KMS-11 (cell line): ENCODE measurements around the gene LNPEP.

ENCODE experiments used
- H2AFZ ChIP-seq: fragments of 200-600 bp; sonication (generic); 2 replicates; pipeline ENCODE4 v1.6.1; 2016; ENCODE audit warnings: antibody characterized with exemption, mixed run types, low read depth
- H3K27ac ChIP-seq: fragments of 200-600 bp; sonication (generic); 2 replicates; pipeline ENCODE4 v1.6.1; 2016; ENCODE audit warnings: mild to moderate bottlenecking, mixed run types
- H3K27me3 ChIP-seq: fragments of 200-600 bp; sonication (generic); 2 replicates; pipeline ENCODE4 v1.6.1; 2017; ENCODE audit warnings: mild to moderate bottlenecking, low read depth, mixed run types, moderate library complexity; ENCODE audit not compliant: insufficient read depth
- H3K36me3 ChIP-seq: fragments of 200-600 bp; sonication (generic); 2 replicates; pipeline ENCODE4 v1.6.1; 2017; ENCODE audit warnings: mild to moderate bottlenecking, mixed run types; ENCODE audit not compliant: insufficient read depth
- H3K4me1 ChIP-seq: fragments of 200-600 bp; sonication (generic); 2 replicates; pipeline ENCODE4 v1.6.1; 2016; ENCODE audit warnings: mild to moderate bottlenecking, low read depth, mixed run types; ENCODE audit not compliant: poor library complexity, severe bottlenecking
- H3K4me2 ChIP-seq: fragments of 200-600 bp; sonication (generic); 2 replicates; pipeline ENCODE4 v1.7.0; 2016; ENCODE audit warnings: mild to moderate bottlenecking, mixed run types
- H3K4me3 ChIP-seq: fragments of 200-600 bp; sonication (generic); IDR thresholded peaks from 2 replicates; pipeline ENCODE4 v1.6.1; 2017; ENCODE audit warnings: low read depth, low read length, mixed read lengths; ENCODE audit not compliant: insufficient read depth
- H3K79me2 ChIP-seq: fragments of 200-600 bp; sonication (generic); 2 replicates; pipeline ENCODE4 v1.6.1; 2016; ENCODE audit warnings: low read depth, mixed run types; ENCODE audit not compliant: insufficient read depth
- H3K9ac ChIP-seq: fragments of 200-600 bp; sonication (generic); 2 replicates; pipeline ENCODE4 v1.6.1; 2016; ENCODE audit warnings: mild to moderate bottlenecking, mixed run types
- H4K20me1 ChIP-seq: fragments of 200-600 bp; sonication (generic); 2 replicates; pipeline ENCODE4 v1.6.1; 2016; ENCODE audit warnings: mild to moderate bottlenecking, mixed run types; ENCODE audit not compliant: insufficient read depth
- TF ChIP-seq, protein P1 (sequence below): fragments of 200-600 bp; sonication (generic); conservative IDR thresholded peaks from 2 replicates; pipeline ENCODE4 v1.6.1; 2017; ENCODE audit warnings: low read depth, mild to moderate bottlenecking, antibody characterized with exemption, low read length, moderate library complexity, mixed read lengths

The LNPEP gene

DNA sequence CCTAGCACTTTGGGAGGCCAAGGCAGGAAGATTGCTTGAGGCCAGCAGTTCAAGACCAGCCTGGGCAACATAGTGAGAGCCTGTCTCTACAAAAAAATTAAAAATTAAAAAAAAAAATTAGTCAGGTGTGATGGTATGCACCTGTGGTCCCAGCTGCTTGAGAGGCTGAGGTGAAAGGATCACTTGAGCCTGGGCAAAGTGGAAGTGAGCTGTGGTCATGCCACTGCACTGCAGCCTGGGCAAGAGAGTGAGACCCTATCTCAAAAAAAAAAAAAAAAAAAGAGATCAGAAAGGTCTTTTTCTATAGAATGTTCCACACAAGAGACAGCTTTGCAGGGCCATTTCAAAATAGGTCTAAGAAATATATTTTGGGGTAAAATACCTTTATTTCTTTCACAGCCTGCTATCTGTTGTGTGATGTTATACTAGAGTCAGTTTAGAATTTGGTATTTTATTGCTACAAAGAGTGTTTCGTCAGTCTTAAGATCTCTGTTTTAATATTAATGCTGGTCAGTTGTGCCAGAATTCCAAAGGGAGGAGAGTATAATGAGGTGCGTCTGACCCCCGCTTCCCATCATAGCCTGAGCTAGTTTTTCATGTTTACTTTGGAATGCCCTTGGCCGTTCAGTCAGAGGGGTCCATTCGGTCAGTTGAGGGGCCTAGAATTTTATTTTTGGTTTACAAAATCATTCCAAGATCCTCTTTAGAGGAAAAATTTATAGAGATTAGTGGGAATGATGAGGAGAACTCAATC lies 9.4 kb downstream of the LNPEP start:
- Histone ChIP-seq H3K9ac (no peak overlapping the region), H4K20me1 (no peaks in the 10 kb centered on the region), H3K27me3 (no peaks in the 10 kb centered on the region), H3K4me1 (no peaks in the 10 kb centered on the region), H3K79me2 (peaks cover 56% of the 10 kb centered on the region), H2AFZ (no peak overlapping the region), H3K4me2 (no peak overlapping the region), H3K27ac (no peak overlapping the region), H3K36me3 (no peaks in the 10 kb centered on the region), H3K4me3 (no peak overlapping the region)
- TF ChIP-seq, protein P1, sequence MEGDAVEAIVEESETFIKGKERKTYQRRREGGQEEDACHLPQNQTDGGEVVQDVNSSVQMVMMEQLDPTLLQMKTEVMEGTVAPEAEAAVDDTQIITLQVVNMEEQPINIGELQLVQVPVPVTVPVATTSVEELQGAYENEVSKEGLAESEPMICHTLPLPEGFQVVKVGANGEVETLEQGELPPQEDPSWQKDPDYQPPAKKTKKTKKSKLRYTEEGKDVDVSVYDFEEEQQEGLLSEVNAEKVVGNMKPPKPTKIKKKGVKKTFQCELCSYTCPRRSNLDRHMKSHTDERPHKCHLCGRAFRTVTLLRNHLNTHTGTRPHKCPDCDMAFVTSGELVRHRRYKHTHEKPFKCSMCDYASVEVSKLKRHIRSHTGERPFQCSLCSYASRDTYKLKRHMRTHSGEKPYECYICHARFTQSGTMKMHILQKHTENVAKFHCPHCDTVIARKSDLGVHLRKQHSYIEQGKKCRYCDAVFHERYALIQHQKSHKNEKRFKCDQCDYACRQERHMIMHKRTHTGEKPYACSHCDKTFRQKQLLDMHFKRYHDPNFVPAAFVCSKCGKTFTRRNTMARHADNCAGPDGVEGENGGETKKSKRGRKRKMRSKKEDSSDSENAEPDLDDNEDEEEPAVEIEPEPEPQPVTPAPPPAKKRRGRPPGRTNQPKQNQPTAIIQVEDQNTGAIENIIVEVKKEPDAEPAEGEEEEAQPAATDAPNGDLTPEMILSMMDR = no peak

DNA sequence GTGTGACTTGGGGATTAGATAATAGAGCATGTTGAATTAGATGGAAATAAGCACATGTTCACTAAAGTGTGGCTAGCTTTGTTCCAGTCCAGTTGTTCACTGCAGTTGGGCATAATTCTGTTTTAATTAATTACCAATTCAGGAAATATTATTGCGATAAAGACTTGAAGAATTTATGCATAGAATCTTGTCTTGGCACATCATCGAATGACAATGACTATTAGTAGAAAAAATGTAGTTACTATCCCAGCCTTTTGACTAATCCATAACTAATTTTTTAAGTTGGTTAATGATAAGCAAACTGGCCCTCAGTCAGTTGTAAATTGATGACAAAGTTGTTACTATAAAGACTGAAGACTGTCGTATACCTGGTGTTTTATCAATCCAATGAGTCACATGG lies 10.5 kb downstream of the LNPEP start:
- Histone ChIP-seq H3K36me3 (no peaks in the 10 kb centered on the region), H3K9ac (no peak overlapping the region), H2AFZ (no peak overlapping the region), H3K27ac (no peak overlapping the region), H3K4me3 (no peak overlapping the region), H3K79me2 (peaks cover 54% of the 10 kb centered on the region), H4K20me1 (no peaks in the 10 kb centered on the region), H3K4me2 (no peak overlapping the region), H3K27me3 (no peaks in the 10 kb centered on the region), H3K4me1 (no peaks in the 10 kb centered on the region)
- TF ChIP-seq, protein P1 = no peak

DNA sequence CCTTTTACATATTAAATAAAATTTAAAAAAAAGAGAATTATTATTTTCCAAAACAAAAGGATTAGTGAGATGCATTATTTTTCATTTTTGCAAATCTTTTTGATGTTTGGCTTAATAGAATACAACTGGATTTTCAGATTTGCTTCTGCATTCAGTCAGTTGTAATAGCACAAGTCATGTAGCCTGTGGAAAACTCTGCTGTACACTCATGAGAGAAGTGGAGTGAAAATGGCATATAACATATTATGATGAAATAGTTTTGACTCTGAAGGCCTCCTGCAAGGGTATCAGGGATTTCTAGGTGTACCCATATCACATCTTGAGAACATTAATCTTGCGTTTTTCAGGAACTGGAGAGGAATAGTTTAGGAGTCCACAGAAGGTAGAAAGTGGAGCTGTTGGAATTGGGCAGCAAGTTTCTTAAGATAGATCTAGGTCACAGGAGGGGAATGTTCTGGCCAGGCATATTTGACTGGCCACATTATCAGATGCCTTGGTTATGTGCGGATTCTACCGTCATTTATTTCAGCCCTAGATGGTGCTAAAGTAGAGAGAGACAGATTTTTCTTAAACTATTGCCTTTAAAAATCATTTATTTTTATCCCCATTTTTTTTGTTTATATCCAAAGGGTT lies 16.4 kb downstream of the LNPEP start:
- Histone ChIP-seq H4K20me1 (no peaks in the 10 kb centered on the region), H3K9ac (no peak overlapping the region), H3K79me2 (peaks cover 53% of the 10 kb centered on the region), H3K36me3 (no peaks in the 10 kb centered on the region), H3K27ac (no peak overlapping the region), H3K4me1 (peaks cover 11% of the 10 kb centered on the region), H3K4me2 (no peak overlapping the region), H2AFZ (no peak overlapping the region), H3K4me3 (no peak overlapping the region), H3K27me3 (no peaks in the 10 kb centered on the region)
- TF ChIP-seq, protein P1 = no peak

DNA sequence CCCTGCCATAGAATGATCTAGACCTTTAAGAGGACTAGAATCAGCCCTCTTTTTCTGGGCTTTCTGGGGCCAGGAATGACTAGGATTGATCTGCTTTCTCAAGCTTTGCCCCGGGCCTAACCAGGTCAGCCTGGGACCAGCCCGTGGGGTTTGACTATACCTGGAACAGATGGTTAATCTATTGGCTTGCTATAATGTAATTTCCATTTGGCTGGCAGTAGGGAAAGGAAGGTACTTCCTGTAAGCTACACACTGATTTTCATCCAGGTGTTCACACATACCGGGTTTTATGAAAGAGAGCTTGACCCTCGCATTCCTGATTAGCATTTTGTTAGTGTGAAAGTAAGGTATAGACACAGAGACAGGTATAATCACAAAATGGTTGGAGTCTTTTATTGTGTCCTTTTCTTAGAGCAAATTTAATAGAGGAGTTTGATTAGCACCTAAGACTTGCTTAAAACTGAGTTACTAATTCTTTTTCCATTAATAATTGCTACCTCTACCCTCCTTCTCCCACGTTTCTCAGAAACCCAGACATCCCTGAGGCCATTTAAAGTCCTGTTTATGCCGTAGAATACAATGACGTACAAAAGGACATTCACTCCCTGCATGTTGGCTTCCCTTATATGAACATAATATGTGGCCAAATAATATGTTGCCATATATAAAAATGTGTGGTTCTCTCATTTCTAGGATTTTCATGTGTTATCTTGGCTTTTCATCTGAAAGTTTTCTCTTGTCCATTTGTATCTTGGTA lies 17.3 kb downstream of the LNPEP start:
- no peaks in the 10 kb centered on the region for H4K20me1 ChIP-seq
- H3K36me3 ChIP-seq = no peaks in the 10 kb centered on the region
- no peak overlapping the region for H2AFZ ChIP-seq
- no peak overlapping the region for H3K4me3 ChIP-seq
- H3K9ac ChIP-seq = no peak overlapping the region
- no peak overlapping the region for H3K27ac ChIP-seq
- H3K4me1 ChIP-seq = peaks cover 20% of the 10 kb centered on the region
- H3K27me3 ChIP-seq = no peaks in the 10 kb centered on the region
- H3K79me2 ChIP-seq = peaks cover 51% of the 10 kb centered on the region; the same call in 1 of the 2 replicates
- H3K4me2 ChIP-seq = no peak overlapping the region
- TF ChIP-seq, protein P1 = no peak
